8988T (cell line): ENCODE measurements around the gene DCLRE1C.
"Not testable (repeated sequence)": the region's sequence is repeated elsewhere in the genome, so short reads cannot be mapped to it uniquely, and the experiment has no call there.

ENCODE experiments used
- DNase-seq: peaks from one replicate; pipeline ENCODE4 v3.0.0; 2011

Gene DCLRE1C

GRCh38 chr10:14954001-14954770, at the start of gene DCLRE1C:
Gene DCLRE1C, minus strand, starts transcription at chr10:14954096. Its CDS starts 86 bp downstream, at chr10:14954010.
- DNase-seq = peak; percentile 63

GRCh38 chr10:14995964-14996565, 42.2 kb upstream of the DCLRE1C start:
- no peak for DNase-seq

- not testable (repeated sequence) for DNase-seq
Measured at GRCh38 chr10:14993500-14994455, 39.9 kb upstream of the DCLRE1C start.

GRCh38 chr10:14992336-14992735, 38.4 kb upstream of the DCLRE1C start:
- DNase-seq = not testable (repeated sequence)

DNA sequence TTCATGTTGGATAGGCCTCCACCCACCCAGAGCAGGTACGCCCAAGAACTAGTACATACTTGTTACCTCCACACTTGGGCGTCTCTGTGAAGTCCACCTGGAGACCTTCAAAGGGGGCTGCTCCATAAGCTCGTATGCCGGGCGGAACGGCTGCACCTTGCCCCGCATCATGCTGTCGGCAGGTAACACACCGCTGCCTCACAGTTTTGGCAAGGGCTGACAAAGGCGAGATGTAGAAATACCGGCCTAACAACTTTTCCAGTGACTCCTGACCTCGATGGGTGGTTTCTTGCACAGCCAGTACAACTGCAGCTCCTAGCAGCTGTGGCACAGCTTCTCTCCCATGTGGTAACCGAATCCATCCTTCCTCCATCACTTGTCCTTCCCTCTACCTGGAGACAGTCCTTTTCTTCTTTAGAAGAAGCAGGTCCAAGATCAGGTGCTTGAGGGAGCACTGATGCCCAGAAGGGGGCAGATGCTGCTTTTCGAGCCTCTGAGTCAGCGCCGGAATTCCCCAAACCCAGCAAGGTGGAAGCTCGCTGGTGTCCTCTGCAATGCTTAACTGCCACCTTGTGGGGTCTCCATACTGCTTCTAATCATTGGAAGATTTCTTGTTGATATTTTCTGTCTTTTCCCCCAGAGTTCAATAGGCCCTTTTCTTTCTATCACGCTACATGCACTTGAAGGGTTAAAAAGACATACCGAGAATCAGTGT, 37.3 kb upstream of the DCLRE1C start:
- DNase-seq = not testable (repeated sequence)

- not testable (repeated sequence) for DNase-seq
Measured at GRCh38 chr10:14989552-14989951, 35.7 kb upstream of the DCLRE1C start.

- no peak for DNase-seq
Measured at GRCh38 chr10:14982744-14983143, 28.8 kb upstream of the DCLRE1C start.

DNA sequence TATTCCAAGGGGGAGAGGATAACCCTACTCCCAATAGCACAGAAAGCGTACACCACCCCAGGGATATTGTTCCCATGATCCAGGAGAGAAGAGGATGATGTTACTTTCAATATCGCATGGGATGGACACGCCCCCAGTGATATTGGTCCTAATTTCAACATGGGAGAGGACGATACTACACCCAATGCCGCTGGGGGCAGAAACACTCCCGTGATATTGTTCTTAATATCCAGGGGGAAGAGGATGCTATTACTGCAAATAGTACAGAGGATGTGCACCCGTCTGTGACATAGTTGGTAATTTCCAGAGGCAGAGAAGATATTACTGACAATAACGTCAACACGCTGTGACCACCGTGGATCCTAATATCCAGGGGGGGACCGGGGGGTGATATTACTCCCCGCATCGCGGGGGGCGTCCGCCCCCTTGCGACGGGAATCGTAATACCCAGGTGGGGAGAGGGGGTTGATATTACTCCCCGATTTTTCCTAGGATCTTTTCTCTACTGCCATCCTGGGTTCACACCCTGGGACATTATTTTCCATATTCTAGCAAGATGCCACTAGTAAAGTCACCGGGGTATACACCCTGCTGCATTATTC, 21.9 kb upstream of the DCLRE1C start:
- DNase-seq = no peak

DNA sequence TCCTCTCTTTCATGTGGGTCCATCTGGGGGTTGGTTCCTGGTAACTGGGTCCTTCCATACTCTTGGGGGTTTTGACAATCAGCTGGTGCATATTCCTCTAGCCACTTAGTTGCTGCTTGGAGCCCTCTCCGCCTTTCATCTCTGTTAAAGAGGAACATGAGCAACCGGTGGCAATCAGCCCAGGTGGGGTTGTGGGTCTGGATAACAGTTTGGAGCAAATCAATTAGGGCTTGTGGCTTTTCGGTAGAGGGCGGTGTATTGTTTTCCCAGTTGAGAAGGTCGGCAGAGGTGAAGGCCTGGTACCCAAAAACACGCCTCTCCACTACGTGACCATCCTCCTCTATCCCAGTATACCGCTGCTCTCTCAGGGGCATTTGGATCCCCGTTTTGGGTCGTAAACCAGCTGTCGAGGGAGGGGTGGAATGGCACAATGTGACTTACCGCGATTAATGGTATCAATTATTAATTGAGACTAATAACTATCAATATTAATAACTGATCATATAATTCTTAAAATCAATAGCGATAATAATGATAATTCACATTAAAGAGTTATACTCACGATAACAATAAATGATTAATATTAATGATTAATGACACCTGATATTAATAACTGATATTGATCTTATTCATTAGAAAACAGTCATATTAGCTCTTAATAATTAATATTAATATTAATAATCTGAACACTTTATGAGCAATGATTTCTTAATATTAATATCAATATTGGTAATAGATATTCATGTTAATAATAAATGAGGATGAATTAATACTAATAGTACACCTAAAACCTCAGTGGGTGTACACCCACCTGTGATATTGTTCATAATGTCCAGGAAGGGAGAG, 20.5 kb upstream of the DCLRE1C start:
- not testable (repeated sequence) for DNase-seq

GRCh38 chr10:14971867-14972448, 18.1 kb upstream of the DCLRE1C start:
- DNase-seq = no peak

GRCh38 chr10:14967897-14968296, 14.0 kb upstream of the DCLRE1C start:
- no peak for DNase-seq

DNA sequence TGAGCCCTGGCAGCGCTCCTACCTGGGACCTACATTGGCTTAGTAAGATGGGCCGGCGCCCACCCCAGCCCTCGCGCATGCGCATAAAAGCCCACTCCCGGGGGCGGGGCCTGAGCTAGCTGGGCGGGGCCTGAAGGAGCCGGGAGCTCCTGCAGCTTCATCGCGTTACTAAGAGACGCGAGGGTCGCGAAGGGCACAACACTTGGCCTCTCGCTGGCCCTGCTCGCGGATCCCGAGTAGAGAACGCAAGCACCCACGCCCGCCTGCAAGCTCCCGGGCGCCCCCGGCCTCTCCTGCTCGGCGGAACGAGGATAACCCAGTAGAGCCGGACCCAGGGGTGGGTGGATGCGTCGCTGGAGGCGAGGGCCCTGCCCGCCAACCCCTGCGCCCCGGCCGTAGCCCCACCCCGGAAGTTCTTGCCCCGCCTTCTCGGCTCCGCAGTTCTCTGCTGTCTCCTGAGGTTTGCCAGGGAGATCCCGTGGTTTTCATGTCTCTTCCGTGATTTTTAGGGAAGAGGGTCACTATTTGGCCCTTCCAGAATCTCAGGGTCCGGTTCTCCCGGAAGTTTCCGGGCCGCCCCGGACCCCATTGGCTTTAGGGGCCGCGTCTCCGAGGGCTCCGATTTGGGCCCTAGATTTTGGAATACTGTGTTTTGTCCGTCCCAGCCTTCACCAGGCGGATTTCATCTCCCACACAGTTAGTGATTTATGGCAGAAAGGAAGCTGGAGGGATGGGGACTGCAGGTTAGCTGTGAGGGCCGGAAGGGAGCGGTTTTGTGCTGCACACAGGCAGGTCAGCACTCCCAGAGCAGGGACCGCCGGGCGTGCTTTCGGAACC, 5.5 kb upstream of the DCLRE1C start, which contains the start of gene MEIG1:
TSS of gene MEIG1 (plus strand) at position 168 of the 837 bp plus-strand sequence. CDS start 7,081 bp downstream, outside the sequence.
- DNase-seq = peak; percentile 83

DNA sequence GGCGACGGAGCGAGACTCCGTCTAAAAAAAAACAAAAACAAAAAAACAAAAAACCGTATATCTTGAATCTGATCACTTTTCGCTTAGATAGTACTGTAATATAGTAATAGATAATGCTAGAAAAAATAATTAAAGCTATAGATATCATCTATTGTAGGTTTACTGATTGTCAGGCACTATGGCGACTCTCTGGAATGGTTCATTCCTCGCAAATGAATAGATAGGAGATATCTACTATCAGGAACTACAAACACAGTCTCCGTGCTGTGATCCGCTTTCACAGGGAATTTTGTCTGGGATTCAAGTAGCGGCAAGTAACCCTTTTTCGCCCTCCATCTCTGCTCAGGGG, 5.0 kb upstream of the DCLRE1C start:
- DNase-seq = no peak

- DNase-seq = no peak
Measured at GRCh38 chr10:14954934-14955333, 1.0 kb upstream of the DCLRE1C start.

- peak; percentile 51 for DNase-seq
Measured at GRCh38 chr10:14953424-14954000, 384 bp downstream of the DCLRE1C start.

GRCh38 chr10:14952851-14953423, 959 bp downstream of the DCLRE1C start:
- no peak for DNase-seq

- no peak for DNase-seq
Measured at GRCh38 chr10:14949291-14949690, 4.6 kb downstream of the DCLRE1C start.

DNA sequence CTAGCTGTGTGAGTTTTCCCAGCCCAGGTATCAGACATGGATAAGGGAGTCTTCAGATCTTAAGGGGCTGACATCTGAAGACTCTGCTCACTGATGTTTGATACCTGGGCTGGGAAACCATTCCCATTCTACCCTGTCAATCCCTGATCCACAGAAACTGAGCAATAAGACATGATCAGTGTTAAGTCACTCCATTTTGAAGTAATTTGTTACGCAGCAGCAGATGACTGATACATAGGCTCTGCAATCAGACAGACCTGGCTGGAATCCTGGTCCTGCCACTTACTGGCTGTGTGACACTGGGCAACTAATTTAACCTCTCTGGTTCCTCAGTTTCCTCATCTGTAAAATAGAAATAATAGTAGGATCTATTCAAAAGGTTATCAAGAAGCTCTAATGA, 6.6 kb downstream of the DCLRE1C start:
- no peak for DNase-seq

- no peak for DNase-seq
Measured at GRCh38 chr10:14945108-14945507, 8.8 kb downstream of the DCLRE1C start.
